ENCODE measurements around the gene SESTD1. TPM values are rescaled to one million over a fixed set of nuclear protein-coding genes. Genes with fewer than 3 reads are reported as not detected.
"Not testable (repeated sequence)": the region's sequence is repeated elsewhere in the genome, so short reads cannot be mapped to it uniquely, and the experiment has no call there.

SESTD1 gene
- total and polyA plus RNA-seq, 2 of the 8 experiments (the other 6 are each of a cell fraction or from before 2014, with no cell fraction given), result 5.2 to 49.6 TPM

- H3K27ac ChIP-seq (ENCODE audit: low read depth, low read length); H3K4me1 ChIP-seq (replicated peaks in 1 of 4; ENCODE audit: control insufficient read depth in 3 of 4, insufficient read depth in 4 of 4, low read length in 3 of 4); H3K4ac ChIP-seq (replicated peaks; ENCODE audit: insufficient read length, low read depth, low read length); H2BK15ac ChIP-seq (ENCODE audit: low read length); H3K9ac ChIP-seq (replicated peaks in 1 of 4; ENCODE audit: extremely low read depth in 1 of 4, low read depth in 3 of 4, low read length in 3 of 4); H2BK120ac ChIP-seq (replicated peaks; ENCODE audit: low read depth, low read length); H3K4me3 ChIP-seq (ENCODE audit: extremely low read depth in 1 of 4, insufficient read depth in 2 of 4, low read depth in 3 of 4, low read length in 4 of 4); H3K18ac ChIP-seq (ENCODE audit: extremely low read depth, low read length); H3K79me1 ChIP-seq (ENCODE audit: low read depth, low read length); H2AFZ ChIP-seq (ENCODE audit: low read length); FAIRE-seq; CTCF ChIA-PET (ENCODE audit: partially characterized antibody); H2BK5ac ChIP-seq (ENCODE audit: low read depth, low read length); H2AK5ac ChIP-seq (ENCODE audit: low read depth, low read length); DNase-seq (ENCODE audit: low read depth in 1 of 2, low spot score in 2 of 2); H3K56ac ChIP-seq (replicated peaks; ENCODE audit: insufficient read length, low read depth, low read length); H3K23ac ChIP-seq (ENCODE audit: insufficient read length); H3K9me3 ChIP-seq (ENCODE audit: insufficient read depth in 2 of 2, low read depth in 1 of 2, low read length in 1 of 2); H2BK20ac ChIP-seq (ENCODE audit: low read length); H4K8ac ChIP-seq (ENCODE audit: extremely low read depth, insufficient read depth, low read length); H3K4me2 ChIP-seq (ENCODE audit: insufficient read depth in 1 of 2, low read depth in 2 of 2, low read length in 2 of 2); H4K91ac ChIP-seq (replicated peaks; ENCODE audit: insufficient read length, low read length); H4K20me1 ChIP-seq (replicated peaks in 1 of 2; ENCODE audit: control insufficient read depth in 1 of 2, insufficient read depth in 2 of 2, low read length in 2 of 2); POLR2A ChIA-PET (ENCODE audit: partially characterized antibody); H4K5ac ChIP-seq (ENCODE audit: insufficient read length, low read depth, low read length); H2BK12ac ChIP-seq (ENCODE audit: low read depth, low read length); H3K36me3 ChIP-seq (ENCODE audit: control insufficient read depth in 2 of 4, insufficient read depth in 4 of 4, low read length in 3 of 4); H3K14ac ChIP-seq (ENCODE audit: insufficient read length); H3K23me2 ChIP-seq (ENCODE audit: low read depth, low read length); H3K27me3 ChIP-seq (replicated peaks in 1 of 4; ENCODE audit: control insufficient read depth in 3 of 4, extremely low read depth in 1 of 4, insufficient read depth in 3 of 4, low read length in 3 of 4); H3K79me2 ChIP-seq (ENCODE audit: control insufficient read depth in 1 of 2, insufficient read depth in 2 of 2, low read length in 2 of 2): not testable (repeated sequence)
- WGBS, 2 experiments (ENCODE audit: extremely low coverage in 1 of 2, insufficient coverage in 1 of 2, insufficient read length in 1 of 2, insufficient replicate concordance in 2 of 2, low coverage in 1 of 2, low lambda C conversion rate in 2 of 2, missing lambda C conversion rate in 1 of 2), result 80% methylated on average over 4 of the region's 4 CpGs; no CpG with 5 or more reads in 1 of the 2 experiments
Measured at GRCh38 chr2:179092912-179093311, 171.7 kb downstream of the SESTD1 start.
